ENCODE data around the gene FHL1.

The FHL1 gene

GRCh38 chrX:136195247-136195646, 47.9 kb downstream of the FHL1 start:
- Histone ChIP-seq H3K9ac (ENCODE audit: low read length in 2 of 2) (peak overlapping the region in 1 of 2 donors; percentile 81), H3K27me3 (ENCODE audit: control insufficient read depth in 1 of 2, insufficient read depth in 2 of 2, low read length in 2 of 2) (no peaks in the 10 kb centered on the region), H3K36me3 (ENCODE audit: control insufficient read depth in 2 of 2, insufficient read depth in 2 of 2, low read length in 2 of 2) (peaks cover 0 to 5% of the 10 kb centered on the region in 2 donors), H3K4me1 (ENCODE audit: control insufficient read depth, insufficient read depth, low read length) (peaks cover 33% of the 10 kb centered on the region), H3K27ac (ENCODE audit: low read length) (peak overlapping the region; percentile 83), H3K9me3 (ENCODE audit: control insufficient read depth in 2 of 2, low read length in 2 of 2) (no peaks in the 10 kb centered on the region), H3K4me3 (ENCODE audit: low read length in 2 of 2) (no peak overlapping the region)

GRCh38 chrX:136196691-136197155, 49.4 kb downstream of the FHL1 start:
- peak overlapping the region; percentile 58 to 81 for H3K9ac ChIP-seq (ENCODE audit: low read length in 2 of 2)
- no peaks in the 10 kb centered on the region for H3K9me3 ChIP-seq (ENCODE audit: control insufficient read depth in 2 of 2, low read length in 2 of 2)
- H3K27me3 ChIP-seq (ENCODE audit: control insufficient read depth in 1 of 2, insufficient read depth in 2 of 2, low read length in 2 of 2) = peaks cover 0 to 3% of the 10 kb centered on the region in 2 donors
- peak overlapping the region; percentile 83 for H3K27ac ChIP-seq (ENCODE audit: low read length)
- H3K4me1 ChIP-seq (ENCODE audit: control insufficient read depth, insufficient read depth, low read length) = peaks cover 30% of the 10 kb centered on the region
- H3K36me3 ChIP-seq (ENCODE audit: control insufficient read depth in 2 of 2, insufficient read depth in 2 of 2, low read length in 2 of 2) = no peaks in the 10 kb centered on the region
- H3K4me3 ChIP-seq (ENCODE audit: low read length in 2 of 2) = peak overlapping the region; percentile 48 to 63

- H3K9ac ChIP-seq (ENCODE audit: low read length in 2 of 2) = peak overlapping the region; percentile 58 to 81
- no peaks in the 10 kb centered on the region for H3K36me3 ChIP-seq (ENCODE audit: control insufficient read depth in 2 of 2, insufficient read depth in 2 of 2, low read length in 2 of 2)
- peaks cover 32% of the 10 kb centered on the region for H3K4me1 ChIP-seq (ENCODE audit: control insufficient read depth, insufficient read depth, low read length)
- no peaks in the 10 kb centered on the region for H3K9me3 ChIP-seq (ENCODE audit: control insufficient read depth in 2 of 2, low read length in 2 of 2)
- peak overlapping the region; percentile 83 for H3K27ac ChIP-seq (ENCODE audit: low read length)
- peaks cover 0 to 3% of the 10 kb centered on the region in 2 donors for H3K27me3 ChIP-seq (ENCODE audit: control insufficient read depth in 1 of 2, insufficient read depth in 2 of 2, low read length in 2 of 2)
- H3K4me3 ChIP-seq (ENCODE audit: low read length in 2 of 2) = peak overlapping the region; percentile 36 to 63
Observed at GRCh38 chrX:136198010-136198409, 50.7 kb downstream of the FHL1 start.

- peaks cover 28% of the 10 kb centered on the region for H3K4me1 ChIP-seq (ENCODE audit: control insufficient read depth, insufficient read depth, low read length)
- peak overlapping the region; percentile 58 to 81 for H3K9ac ChIP-seq (ENCODE audit: low read length in 2 of 2)
- peaks cover 0 to 3% of the 10 kb centered on the region in 2 donors for H3K27me3 ChIP-seq (ENCODE audit: control insufficient read depth in 1 of 2, insufficient read depth in 2 of 2, low read length in 2 of 2)
- peak overlapping the region; percentile 36 to 63 for H3K4me3 ChIP-seq (ENCODE audit: low read length in 2 of 2)
- H3K9me3 ChIP-seq (ENCODE audit: control insufficient read depth in 2 of 2, low read length in 2 of 2) = no peaks in the 10 kb centered on the region
- no peaks in the 10 kb centered on the region for H3K36me3 ChIP-seq (ENCODE audit: control insufficient read depth in 2 of 2, insufficient read depth in 2 of 2, low read length in 2 of 2)
- peak overlapping the region; percentile 83 for H3K27ac ChIP-seq (ENCODE audit: low read length)
Observed at GRCh38 chrX:136198678-136199243, 51.4 kb downstream of the FHL1 start.

- Histone ChIP-seq H3K27me3 (ENCODE audit: control insufficient read depth in 1 of 2, insufficient read depth in 2 of 2, low read length in 2 of 2) (peaks cover 0 to 3% of the 10 kb centered on the region in 2 donors), H3K9me3 (ENCODE audit: control insufficient read depth in 2 of 2, low read length in 2 of 2) (no peaks in the 10 kb centered on the region), H3K9ac (ENCODE audit: low read length in 2 of 2) (peak overlapping the region in 1 of 2 donors; percentile 81), H3K27ac (ENCODE audit: low read length) (peak overlapping the region; percentile 83), H3K4me1 (ENCODE audit: control insufficient read depth, insufficient read depth, low read length) (peaks cover 26% of the 10 kb centered on the region), H3K36me3 (ENCODE audit: control insufficient read depth in 2 of 2, insufficient read depth in 2 of 2, low read length in 2 of 2) (no peaks in the 10 kb centered on the region), H3K4me3 (ENCODE audit: low read length in 2 of 2) (peak overlapping the region; percentile 36 to 63)
Observed at GRCh38 chrX:136199365-136199764, 52.0 kb downstream of the FHL1 start.

- Histone ChIP-seq H3K4me1 (ENCODE audit: control insufficient read depth, insufficient read depth, low read length) (peaks cover 30% of the 10 kb centered on the region), H3K9me3 (ENCODE audit: control insufficient read depth in 2 of 2, low read length in 2 of 2) (no peaks in the 10 kb centered on the region), H3K4me3 (ENCODE audit: low read length in 2 of 2) (peak overlapping the region; percentile 48 to 59), H3K36me3 (ENCODE audit: control insufficient read depth in 2 of 2, insufficient read depth in 2 of 2, low read length in 2 of 2) (no peaks in the 10 kb centered on the region), H3K9ac (ENCODE audit: low read length in 2 of 2) (peak overlapping the region; percentile 43 to 63), H3K27me3 (ENCODE audit: control insufficient read depth in 1 of 2, insufficient read depth in 2 of 2, low read length in 2 of 2) (peaks cover 0 to 3% of the 10 kb centered on the region in 2 donors), H3K27ac (ENCODE audit: low read length) (peak overlapping the region; percentile 83)
Observed at GRCh38 chrX:136200466-136200865, 53.1 kb downstream of the FHL1 start.

GRCh38 chrX:136201601-136202000, 54.3 kb downstream of the FHL1 start:
- no peaks in the 10 kb centered on the region for H3K36me3 ChIP-seq (ENCODE audit: control insufficient read depth in 2 of 2, insufficient read depth in 2 of 2, low read length in 2 of 2)
- peaks cover 36% of the 10 kb centered on the region for H3K4me1 ChIP-seq (ENCODE audit: control insufficient read depth, insufficient read depth, low read length)
- no peaks in the 10 kb centered on the region for H3K9me3 ChIP-seq (ENCODE audit: control insufficient read depth in 2 of 2, low read length in 2 of 2)
- H3K27ac ChIP-seq (ENCODE audit: low read length) = peak overlapping the region; percentile 83
- H3K9ac ChIP-seq (ENCODE audit: low read length in 2 of 2) = peak overlapping the region; percentile 8 to 31
- peak overlapping the region in 1 of 2 donors; percentile 59 for H3K4me3 ChIP-seq (ENCODE audit: low read length in 2 of 2)
- peaks cover 0 to 10% of the 10 kb centered on the region in 2 donors for H3K27me3 ChIP-seq (ENCODE audit: control insufficient read depth in 1 of 2, insufficient read depth in 2 of 2, low read length in 2 of 2)

GRCh38 chrX:136202889-136203288, 55.6 kb downstream of the FHL1 start:
- H3K4me1 ChIP-seq (ENCODE audit: control insufficient read depth, insufficient read depth, low read length) = peaks cover 48% of the 10 kb centered on the region
- peaks cover 7 to 12% of the 10 kb centered on the region in 2 donors for H3K36me3 ChIP-seq (ENCODE audit: control insufficient read depth in 2 of 2, insufficient read depth in 2 of 2, low read length in 2 of 2)
- peak overlapping the region in 1 of 2 donors; percentile 36 for H3K9ac ChIP-seq (ENCODE audit: low read length in 2 of 2)
- H3K27ac ChIP-seq (ENCODE audit: low read length) = peak overlapping the region; percentile 83
- H3K4me3 ChIP-seq (ENCODE audit: low read length in 2 of 2) = no peak overlapping the region
- H3K9me3 ChIP-seq (ENCODE audit: control insufficient read depth in 2 of 2, low read length in 2 of 2) = no peaks in the 10 kb centered on the region
- H3K27me3 ChIP-seq (ENCODE audit: control insufficient read depth in 1 of 2, insufficient read depth in 2 of 2, low read length in 2 of 2) = peaks cover 0 to 12% of the 10 kb centered on the region in 2 donors

GRCh38 chrX:136203438-136203837, 56.1 kb downstream of the FHL1 start:
- Histone ChIP-seq H3K36me3 (ENCODE audit: control insufficient read depth in 2 of 2, insufficient read depth in 2 of 2, low read length in 2 of 2) (peaks cover 12 to 15% of the 10 kb centered on the region in 2 donors), H3K9ac (ENCODE audit: low read length in 2 of 2) (peak overlapping the region in 1 of 2 donors; percentile 36), H3K9me3 (ENCODE audit: control insufficient read depth in 2 of 2, low read length in 2 of 2) (no peaks in the 10 kb centered on the region), H3K27me3 (ENCODE audit: control insufficient read depth in 1 of 2, insufficient read depth in 2 of 2, low read length in 2 of 2) (peaks cover 0 to 13% of the 10 kb centered on the region in 2 donors), H3K4me3 (ENCODE audit: low read length in 2 of 2) (no peak overlapping the region), H3K4me1 (ENCODE audit: control insufficient read depth, insufficient read depth, low read length) (peaks cover 54% of the 10 kb centered on the region), H3K27ac (ENCODE audit: low read length) (peak overlapping the region; percentile 83)

- Histone ChIP-seq H3K4me1 (ENCODE audit: control insufficient read depth, insufficient read depth, low read length) (peaks cover 57% of the 10 kb centered on the region), H3K9ac (ENCODE audit: low read length in 2 of 2) (peak overlapping the region in 1 of 2 donors; percentile 36), H3K9me3 (ENCODE audit: control insufficient read depth in 2 of 2, low read length in 2 of 2) (no peaks in the 10 kb centered on the region), H3K27ac (ENCODE audit: low read length) (peak overlapping the region; percentile 83), H3K27me3 (ENCODE audit: control insufficient read depth in 1 of 2, insufficient read depth in 2 of 2, low read length in 2 of 2) (peaks cover 0 to 13% of the 10 kb centered on the region in 2 donors), H3K4me3 (ENCODE audit: low read length in 2 of 2) (peak overlapping the region; percentile 49 to 69), H3K36me3 (ENCODE audit: control insufficient read depth in 2 of 2, insufficient read depth in 2 of 2, low read length in 2 of 2) (peaks cover 14 to 15% of the 10 kb centered on the region in 2 donors)
Observed at GRCh38 chrX:136203951-136204350, 56.6 kb downstream of the FHL1 start.

GRCh38 chrX:136204571-136204970, 57.2 kb downstream of the FHL1 start:
- peaks cover 14 to 15% of the 10 kb centered on the region in 2 donors for H3K36me3 ChIP-seq (ENCODE audit: control insufficient read depth in 2 of 2, insufficient read depth in 2 of 2, low read length in 2 of 2)
- peaks cover 0 to 13% of the 10 kb centered on the region in 2 donors for H3K27me3 ChIP-seq (ENCODE audit: control insufficient read depth in 1 of 2, insufficient read depth in 2 of 2, low read length in 2 of 2)
- H3K4me1 ChIP-seq (ENCODE audit: control insufficient read depth, insufficient read depth, low read length) = peaks cover 63% of the 10 kb centered on the region
- peak overlapping the region; percentile 36 to 73 for H3K9ac ChIP-seq (ENCODE audit: low read length in 2 of 2)
- H3K4me3 ChIP-seq (ENCODE audit: low read length in 2 of 2) = peak overlapping the region; percentile 49 to 69
- H3K27ac ChIP-seq (ENCODE audit: low read length) = peak overlapping the region; percentile 83
- no peaks in the 10 kb centered on the region for H3K9me3 ChIP-seq (ENCODE audit: control insufficient read depth in 2 of 2, low read length in 2 of 2)

Measured in stomach smooth muscle (tissue), 2 donors.